Heart left ventricle (tissue), 13 donors: ENCODE data around the gene FLRT1.

Experiments used
- POLR2A ChIP-seq, 2 donors: fragments of 450-650 bp; IDR thresholded peaks; one replicate each; pipeline ENCODE4 v1.6.1; 2017; ENCODE audit warnings: antibody characterized with exemption in 2 of 2, mild to moderate bottlenecking in 2 of 2, moderate library complexity in 2 of 2
- TF ChIP-seq, protein P1 (sequence below), 12 donors: fragments of 200-600 bp; sonication (generic) in 4 of 12; IDR thresholded peaks; one replicate each; pipeline versions ENCODE4 v1.5.0 to v1.8.0; 2018 to 2022; ENCODE audit warnings: antibody characterized with exemption in 12 of 12, mild to moderate bottlenecking in 5 of 12
- donor health status: ischemic (EF 13 %, LVEDD 7.1; RV severe dilation, severe dysfunction).
- donor health status: DM: no; HTN: yes; CAD: no.
- donor health status: DM: no; HTN: no; CAD: no.
- donor health status: ischemic (EF 25% LVEDD 6.9; RV normal size, moderate dysfunction).
- donor health status: ischemic (EF 25% LVEDD 5.7; RV mildly dilated, moderate dysfunction).
- donor health status: ischemic (EF 35%, LVEDD 5.7; RV mildly dilated, moderate dysfunction).
- donor health status: nonischemic (EF 11% LVEDD 7.7; RV severe dilation, severe dysfunction).
- donor health status: DM: yes; HTN: yes; CAD: no.
- donor health status: PGD.
- donor health status: ischemic (EF 29% LVEDD 5.4; RV normal size, mild dysfunction).
- donor health status: nonischemic (EF 23%, LVEDD 6.1; RV moderate dilation, normal function).

DNA sequence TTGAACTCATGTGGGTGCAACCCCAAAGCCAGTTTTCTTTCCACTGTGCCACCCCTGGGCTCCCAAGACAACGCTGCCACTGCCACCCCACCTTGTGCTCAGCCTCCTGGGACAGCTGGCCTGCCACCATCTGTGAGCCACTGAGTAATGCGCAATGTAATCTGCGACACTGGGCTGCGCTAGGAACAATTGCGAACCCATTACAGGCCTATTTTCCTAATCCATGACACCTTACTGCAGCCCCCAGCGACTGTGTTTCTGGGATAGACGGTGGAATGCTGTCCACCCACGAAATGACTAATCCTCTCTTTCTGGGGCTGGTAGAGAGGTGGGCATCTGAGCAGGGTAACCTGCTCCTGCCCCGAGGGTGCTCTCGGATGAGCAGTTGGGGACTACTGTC, 22.2 kb downstream of the FLRT1 start:
- TF ChIP-seq, protein P1, sequence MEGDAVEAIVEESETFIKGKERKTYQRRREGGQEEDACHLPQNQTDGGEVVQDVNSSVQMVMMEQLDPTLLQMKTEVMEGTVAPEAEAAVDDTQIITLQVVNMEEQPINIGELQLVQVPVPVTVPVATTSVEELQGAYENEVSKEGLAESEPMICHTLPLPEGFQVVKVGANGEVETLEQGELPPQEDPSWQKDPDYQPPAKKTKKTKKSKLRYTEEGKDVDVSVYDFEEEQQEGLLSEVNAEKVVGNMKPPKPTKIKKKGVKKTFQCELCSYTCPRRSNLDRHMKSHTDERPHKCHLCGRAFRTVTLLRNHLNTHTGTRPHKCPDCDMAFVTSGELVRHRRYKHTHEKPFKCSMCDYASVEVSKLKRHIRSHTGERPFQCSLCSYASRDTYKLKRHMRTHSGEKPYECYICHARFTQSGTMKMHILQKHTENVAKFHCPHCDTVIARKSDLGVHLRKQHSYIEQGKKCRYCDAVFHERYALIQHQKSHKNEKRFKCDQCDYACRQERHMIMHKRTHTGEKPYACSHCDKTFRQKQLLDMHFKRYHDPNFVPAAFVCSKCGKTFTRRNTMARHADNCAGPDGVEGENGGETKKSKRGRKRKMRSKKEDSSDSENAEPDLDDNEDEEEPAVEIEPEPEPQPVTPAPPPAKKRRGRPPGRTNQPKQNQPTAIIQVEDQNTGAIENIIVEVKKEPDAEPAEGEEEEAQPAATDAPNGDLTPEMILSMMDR (IDR thresholded peaks at IDR 0.05) = no peak
- no peak for TF ChIP-seq POLR2A (IDR thresholded peaks at IDR 0.05)
